GM10248 (cell line): ENCODE results near the gene KIF16B.

Experiments
- CTCF ChIA-PET: fragments of 300-600 bp; sonication (Branson Sonifier 250); formaldehyde crosslinking; extraction: SDS; loops from one replicate; lab custom pipeline; 2021; ENCODE audit warnings: antibody characterized with exemption; lab: Yijun Ruan, JAX
- POLR2A ChIA-PET: fragments of 350-650 bp; sonication (Branson Sonifier 250); formaldehyde crosslinking; extraction: SDS; loops from one replicate; lab custom pipeline; 2020; ENCODE audit warnings: antibody characterized with exemption; lab: Yijun Ruan, JAX
- DNase-seq: peaks from one replicate; pipeline ENCODE4 v3.0.0; 2012; ENCODE audit errors: extremely low spot score
- CTCF ChIP-seq: IDR thresholded peaks from 2 replicates; pipeline ENCODE4 v1.5.1; 2012; ENCODE audit warnings: mild to moderate bottlenecking, low read depth; ENCODE audit errors: extremely low read depth, missing control alignments, control extremely low read depth

KIF16B gene

GRCh38 chr20:16292226-16292880, 280.9 kb downstream of the KIF16B start:
- ChIA-PET POLR2A (no interaction called here), CTCF (no interaction called here)
- TF ChIP-seq CTCF: no peak
- DNase-seq: no peak

- ChIA-PET CTCF (interaction anchor here (0.7 kb wide), 1 partner anchor 12 kb away, joined by 3 read pairs; no protein-coding TSS in a partner anchor), POLR2A (no interaction called here)
- no peak for TF ChIP-seq CTCF
- no peak for DNase-seq
These were observed 282.9 kb downstream of the KIF16B start for GRCh38 chr20:16290358-16290757.

- no peak for DNase-seq
These were observed 285.5 kb downstream of the KIF16B start for GRCh38 chr20:16287776-16288175.

GRCh38 chr20:16286601-16287000, 286.6 kb downstream of the KIF16B start:
- TF ChIP-seq CTCF: no peak
- ChIA-PET CTCF (interaction anchor here (0.7 kb wide), 1 partner anchor 40 kb away, joined by 3 read pairs; no protein-coding TSS in a partner anchor), POLR2A (no interaction called here)
- no peak for DNase-seq

More at GRCh38 chr20:16287776-16288175, 285.5 kb downstream of the KIF16B start:
- no peak for TF ChIP-seq CTCF
- POLR2A ChIA-PET: no interaction called here
- CTCF ChIA-PET: interaction anchor here (1.6 kb wide), 2 partner anchors 8 to 21 kb away, joined by 4 to 6 read pairs; no protein-coding TSS in a partner anchor

- ChIA-PET CTCF (no interaction called here), POLR2A (no interaction called here)
- no peak for TF ChIP-seq CTCF
- DNase-seq: no peak
These were observed 288.7 kb downstream of the KIF16B start for GRCh38 chr20:16284385-16285100.

GRCh38 chr20:16283978-16284377, 289.3 kb downstream of the KIF16B start:
- DNase-seq: no peak
- POLR2A ChIA-PET: no interaction called here
- no peak for TF ChIP-seq CTCF
- CTCF ChIA-PET: no interaction called here
